Transverse colon (tissue), 4 donors: ENCODE measurements around the gene TTC28.

Experiments used
- EP300 ChIP-seq: sonication (generic); formaldehyde crosslinking; IDR thresholded peaks from one replicate; pipeline ENCODE4 v1.6.1; 2017; ENCODE audit warnings: antibody characterized with exemption, low read depth
- POLR2A ChIP-seq: fragments of 450-650 bp; IDR thresholded peaks from one replicate; pipeline ENCODE4 v1.6.1; 2016; ENCODE audit warnings: antibody characterized with exemption, mild to moderate bottlenecking, moderate library complexity
- POLR2AphosphoS5 ChIP-seq, 3 donors: sonication (generic); formaldehyde crosslinking; IDR thresholded peaks; one replicate each; pipeline ENCODE4 v1.6.1; 2016; ENCODE audit warnings: antibody characterized with exemption in 3 of 3
- TF ChIP-seq, protein P1 (sequence below), 5 experiments: fragments of 200-600 bp in 3 of 5; fragments of 450-650 bp in 2 of 5; sonication (generic) in 3 of 5; IDR thresholded peaks; 1 replicate in 2 of 5; 2 replicates in 3 of 5; pipeline ENCODE4 v1.5.1; 2016 to 2017; ENCODE audit warnings: antibody characterized with exemption in 5 of 5, inconsistent platforms in 3 of 5, mild to moderate bottlenecking in 2 of 5, moderate library complexity in 1 of 5

GRCh38 chr22:28328756-28329155, 350.9 kb downstream of the TTC28 start:
- TF ChIP-seq, protein P1, sequence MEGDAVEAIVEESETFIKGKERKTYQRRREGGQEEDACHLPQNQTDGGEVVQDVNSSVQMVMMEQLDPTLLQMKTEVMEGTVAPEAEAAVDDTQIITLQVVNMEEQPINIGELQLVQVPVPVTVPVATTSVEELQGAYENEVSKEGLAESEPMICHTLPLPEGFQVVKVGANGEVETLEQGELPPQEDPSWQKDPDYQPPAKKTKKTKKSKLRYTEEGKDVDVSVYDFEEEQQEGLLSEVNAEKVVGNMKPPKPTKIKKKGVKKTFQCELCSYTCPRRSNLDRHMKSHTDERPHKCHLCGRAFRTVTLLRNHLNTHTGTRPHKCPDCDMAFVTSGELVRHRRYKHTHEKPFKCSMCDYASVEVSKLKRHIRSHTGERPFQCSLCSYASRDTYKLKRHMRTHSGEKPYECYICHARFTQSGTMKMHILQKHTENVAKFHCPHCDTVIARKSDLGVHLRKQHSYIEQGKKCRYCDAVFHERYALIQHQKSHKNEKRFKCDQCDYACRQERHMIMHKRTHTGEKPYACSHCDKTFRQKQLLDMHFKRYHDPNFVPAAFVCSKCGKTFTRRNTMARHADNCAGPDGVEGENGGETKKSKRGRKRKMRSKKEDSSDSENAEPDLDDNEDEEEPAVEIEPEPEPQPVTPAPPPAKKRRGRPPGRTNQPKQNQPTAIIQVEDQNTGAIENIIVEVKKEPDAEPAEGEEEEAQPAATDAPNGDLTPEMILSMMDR (IDR thresholded peaks at IDR 0.05): no peak
- TF ChIP-seq POLR2A (no peak), POLR2AphosphoS5 (IDR thresholded peaks at IDR 0.05) (no peak), EP300 (no peak)
